IPS-18a (cell line): ENCODE measurements around the gene GAB2.
"Not testable (repeated sequence)": the region's sequence is repeated elsewhere in the genome, so short reads cannot be mapped to it uniquely, and the experiment has no call there.

Source experiments
- H3K27ac ChIP-seq: one replicate; pipeline ENCODE4 v1.5.1; 2013; ENCODE audit warnings: low read length
- H3K27me3 ChIP-seq: one replicate; pipeline ENCODE4 v1.6.1; 2013; ENCODE audit warnings: mild to moderate bottlenecking, low read length; ENCODE audit not compliant: control insufficient read depth, insufficient read depth
- H3K36me3 ChIP-seq: one replicate; pipeline ENCODE4 v1.6.1; 2013; ENCODE audit warnings: low read depth, low read length; ENCODE audit not compliant: control insufficient read depth
- H3K4me1 ChIP-seq: one replicate; pipeline ENCODE4 v1.6.1; 2013; ENCODE audit warnings: low read depth, low read length; ENCODE audit not compliant: control insufficient read depth
- H3K4me3 ChIP-seq: one replicate; pipeline ENCODE4 v1.5.1; 2013; ENCODE audit warnings: low read length
- H3K9ac ChIP-seq: one replicate; pipeline ENCODE4 v1.6.1; 2013; ENCODE audit warnings: mild to moderate bottlenecking, low read length, moderate library complexity
- H3K9me3 ChIP-seq: one replicate; pipeline ENCODE4 v1.6.1; 2013; ENCODE audit warnings: low read depth, low read length; ENCODE audit not compliant: control insufficient read depth

Gene GAB2

GRCh38 chr11:78295991-78296930, 121.4 kb downstream of the GAB2 start:
- Histone ChIP-seq H3K36me3 (no peaks in the 10 kb centered on the region), H3K4me1 (no peaks in the 10 kb centered on the region), H3K4me3 (no peak overlapping the region), H3K27ac (no peak overlapping the region), H3K9ac (no peak overlapping the region), H3K9me3 (no peaks in the 10 kb centered on the region), H3K27me3 (no peaks in the 10 kb centered on the region)

- Histone ChIP-seq H3K36me3 (no peaks in the 10 kb centered on the region), H3K4me1 (no peaks in the 10 kb centered on the region), H3K4me3 (no peak overlapping the region), H3K27ac (no peak overlapping the region), H3K9me3 (no peaks in the 10 kb centered on the region), H3K9ac (no peak overlapping the region), H3K27me3 (no peaks in the 10 kb centered on the region)
These were observed 122.3 kb downstream of the GAB2 start for GRCh38 chr11:78295347-78295746.

DNA sequence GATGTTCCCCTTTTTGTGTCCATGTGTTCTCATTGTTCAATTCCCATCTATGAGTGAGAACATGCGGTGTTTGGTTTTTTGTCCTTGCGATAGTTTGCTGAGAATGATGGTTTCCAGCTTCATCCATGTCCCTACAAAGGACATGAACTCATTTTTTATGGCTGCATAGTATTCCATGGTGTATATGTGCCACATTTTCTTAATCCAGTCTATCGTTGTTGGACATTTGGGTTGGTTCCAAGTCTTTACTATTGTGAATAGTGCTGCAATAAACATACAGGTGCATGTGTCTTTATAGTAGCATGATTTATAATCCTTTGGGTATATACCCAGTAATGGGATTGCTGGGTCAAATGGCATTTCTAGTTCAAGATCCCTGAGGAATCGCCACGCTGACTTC, 123.5 kb downstream of the GAB2 start:
- not testable (repeated sequence) for H3K36me3 ChIP-seq, H3K27ac ChIP-seq, H3K9me3 ChIP-seq, H3K27me3 ChIP-seq, H3K4me3 ChIP-seq, H3K4me1 ChIP-seq, H3K9ac ChIP-seq

DNA sequence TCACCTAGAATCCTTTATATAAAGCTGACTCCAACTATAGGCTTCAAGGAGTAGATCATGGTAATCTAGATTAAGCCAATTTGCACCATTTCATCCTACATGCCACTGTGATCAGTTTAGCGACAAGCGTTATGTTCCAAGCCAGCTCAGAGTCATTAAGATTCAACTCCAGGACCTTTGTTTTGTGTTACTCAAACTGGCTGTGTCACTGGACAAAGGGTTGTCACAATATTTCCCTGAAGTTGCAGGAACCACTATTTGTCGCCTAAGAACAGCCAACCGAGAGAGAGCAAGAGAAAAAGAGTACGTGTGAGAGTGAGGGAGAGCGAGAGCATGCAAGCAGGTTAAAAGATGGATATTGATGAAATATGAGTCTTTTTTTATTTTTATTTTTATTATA, 124.1 kb downstream of the GAB2 start:
- Histone ChIP-seq H3K4me1 (no peaks in the 10 kb centered on the region), H3K4me3 (no peak overlapping the region), H3K27me3 (no peaks in the 10 kb centered on the region), H3K9ac (no peak overlapping the region), H3K27ac (no peak overlapping the region), H3K36me3 (no peaks in the 10 kb centered on the region), H3K9me3 (no peaks in the 10 kb centered on the region)

DNA sequence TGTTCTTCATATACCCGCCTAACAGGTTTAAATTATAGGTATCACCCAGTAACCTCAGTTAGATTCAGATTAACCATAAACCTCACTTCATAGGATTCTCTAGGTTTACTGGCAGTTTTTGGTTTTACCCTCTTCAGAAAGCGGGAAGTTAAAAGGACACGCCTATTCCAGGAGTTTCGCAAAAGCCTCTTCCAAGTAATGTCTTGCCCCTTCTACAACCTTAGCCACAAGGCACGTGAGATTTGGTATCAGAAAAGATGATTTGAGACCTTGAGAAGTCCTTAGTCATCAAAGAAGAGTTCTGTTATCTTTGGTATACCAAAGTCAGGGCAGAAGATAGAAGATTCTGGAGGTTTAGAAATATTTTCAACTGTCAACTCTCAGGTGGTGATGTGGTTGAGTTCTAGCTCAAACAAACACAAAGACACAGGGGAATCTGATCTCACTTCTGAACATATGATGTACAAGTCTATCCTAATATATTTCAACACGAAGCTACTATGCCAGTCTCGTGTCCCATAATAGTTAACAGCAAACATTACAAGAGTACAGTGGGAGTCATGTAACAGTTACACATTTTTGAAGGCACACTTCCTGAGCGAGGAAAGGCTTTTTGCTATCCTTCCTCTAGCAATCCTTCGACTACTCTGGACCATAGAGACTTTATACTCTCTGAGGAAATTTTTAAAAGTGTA, 125.4 kb downstream of the GAB2 start:
- Histone ChIP-seq H3K4me3 (no peak overlapping the region), H3K9me3 (no peaks in the 10 kb centered on the region), H3K36me3 (no peaks in the 10 kb centered on the region), H3K27ac (no peak overlapping the region), H3K9ac (no peak overlapping the region), H3K4me1 (no peaks in the 10 kb centered on the region), H3K27me3 (no peaks in the 10 kb centered on the region)

DNA sequence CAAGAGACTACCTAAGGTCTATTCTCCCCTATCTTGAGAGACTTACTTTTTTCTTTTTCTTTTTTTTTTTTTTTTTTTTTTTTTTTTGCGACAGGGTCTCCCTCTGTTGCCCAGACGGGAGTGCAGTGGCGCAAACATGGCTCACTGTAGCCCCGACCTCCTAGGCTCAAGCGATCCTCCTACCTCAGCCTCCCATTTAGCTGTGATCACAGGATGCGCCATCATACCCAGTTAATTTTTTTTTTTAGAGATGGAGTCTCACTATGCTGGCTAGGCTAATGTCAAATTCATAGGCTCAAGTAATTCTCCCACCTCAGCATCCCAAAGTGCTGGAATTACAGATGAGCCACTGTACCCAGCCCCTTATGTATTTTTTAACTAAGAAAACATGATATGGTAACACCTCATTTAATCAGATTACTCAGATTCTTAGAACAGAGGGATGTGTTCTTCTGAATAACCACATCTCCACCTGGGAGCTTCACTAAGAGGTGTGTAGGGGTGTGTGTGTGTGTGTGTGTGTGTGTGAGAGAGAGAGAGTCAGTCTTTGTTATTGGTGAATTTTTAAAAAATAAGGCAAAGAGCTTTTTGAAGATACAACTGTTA, 126.0 kb downstream of the GAB2 start:
- H3K27ac ChIP-seq: no peak overlapping the region
- no peak overlapping the region for H3K4me3 ChIP-seq
- H3K36me3 ChIP-seq: no peaks in the 10 kb centered on the region
- no peaks in the 10 kb centered on the region for H3K9me3 ChIP-seq
- H3K4me1 ChIP-seq: no peaks in the 10 kb centered on the region
- no peak overlapping the region for H3K9ac ChIP-seq
- no peaks in the 10 kb centered on the region for H3K27me3 ChIP-seq

DNA sequence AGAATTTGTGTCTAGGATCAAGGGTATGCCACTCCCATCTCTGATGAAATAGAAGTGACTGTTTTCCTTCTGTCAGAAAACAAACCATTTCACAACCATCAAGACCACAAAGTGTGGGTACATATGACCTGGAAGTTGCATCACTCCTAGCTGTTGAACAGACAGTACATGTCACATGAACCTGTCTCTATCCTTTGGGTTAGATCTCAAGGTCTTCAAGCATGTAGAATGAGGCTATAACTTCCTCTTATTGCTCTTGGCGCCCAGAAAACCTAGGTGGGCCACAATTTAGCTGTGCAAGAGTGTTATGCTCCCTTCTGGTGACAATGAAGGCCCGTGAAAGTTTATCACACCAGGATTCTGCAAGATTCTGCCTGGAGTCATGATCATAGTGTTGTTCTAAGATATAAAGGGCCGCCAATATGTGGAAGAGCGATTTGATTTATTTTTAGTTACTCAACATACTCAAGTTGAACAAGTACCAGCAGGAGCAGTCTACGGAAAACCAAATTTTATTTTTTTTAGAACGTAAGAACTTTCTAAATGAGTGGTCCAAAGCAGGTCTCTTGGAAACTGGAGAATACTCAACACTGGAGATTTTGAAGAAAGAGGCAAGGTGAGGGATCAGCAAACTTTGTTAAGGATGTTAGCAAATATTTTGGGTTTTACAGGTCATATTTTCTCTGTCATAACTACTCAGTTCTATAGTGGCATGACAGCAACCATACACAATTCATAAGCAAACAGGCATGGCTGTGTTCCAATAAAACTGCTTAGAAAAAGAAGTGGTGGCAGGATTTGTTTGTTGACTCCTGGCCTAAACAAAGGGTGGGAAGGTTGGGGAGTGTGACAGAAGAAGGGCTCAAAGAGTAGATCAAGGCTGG, 127.1 kb downstream of the GAB2 start:
- Histone ChIP-seq H3K9ac (no peak overlapping the region), H3K36me3 (no peaks in the 10 kb centered on the region), H3K9me3 (no peaks in the 10 kb centered on the region), H3K27me3 (no peaks in the 10 kb centered on the region), H3K4me3 (no peak overlapping the region), H3K27ac (no peak overlapping the region), H3K4me1 (no peaks in the 10 kb centered on the region)

DNA sequence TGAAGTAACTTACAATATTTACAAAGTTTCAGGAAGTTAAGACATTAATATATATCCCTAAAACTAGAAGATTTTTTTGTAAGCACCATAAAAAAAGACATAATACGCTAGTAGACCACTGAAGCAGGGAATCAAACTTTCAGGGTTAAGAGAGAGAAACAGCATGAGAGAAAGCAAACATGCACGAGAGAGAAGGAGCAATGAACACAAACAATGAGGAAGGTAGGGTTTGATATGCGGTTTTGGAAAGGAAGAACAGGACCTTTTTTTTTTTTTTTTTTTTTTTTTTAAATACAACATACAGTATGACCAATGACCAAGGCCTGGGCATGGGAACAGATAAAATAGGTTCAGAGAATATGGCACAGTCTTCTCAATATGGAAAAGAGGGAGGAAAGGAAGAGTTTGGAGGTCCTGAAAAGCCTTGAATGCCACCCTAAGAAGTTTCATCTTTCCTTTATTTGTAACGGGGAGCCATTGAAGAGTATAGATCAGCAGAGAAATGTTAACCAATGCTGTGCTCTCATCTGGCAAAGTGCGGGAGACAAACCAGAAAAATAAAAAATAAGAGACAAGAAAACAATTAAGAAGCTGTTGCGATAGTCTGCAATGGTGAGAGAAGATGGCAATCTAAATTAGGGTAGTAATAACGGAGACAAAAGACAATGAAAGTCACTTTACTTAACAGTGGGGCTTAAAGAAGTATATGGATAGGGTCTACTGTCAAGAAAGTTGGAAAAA, 127.9 kb downstream of the GAB2 start:
- Histone ChIP-seq H3K4me1 (no peaks in the 10 kb centered on the region), H3K27me3 (no peaks in the 10 kb centered on the region), H3K9me3 (no peaks in the 10 kb centered on the region), H3K27ac (no peak overlapping the region), H3K4me3 (no peak overlapping the region), H3K36me3 (no peaks in the 10 kb centered on the region), H3K9ac (no peak overlapping the region)

GRCh38 chr11:78284260-78284659, 133.4 kb downstream of the GAB2 start:
- no peaks in the 10 kb centered on the region for H3K27me3 ChIP-seq
- no peak overlapping the region for H3K4me3 ChIP-seq
- no peak overlapping the region for H3K27ac ChIP-seq
- no peaks in the 10 kb centered on the region for H3K9me3 ChIP-seq
- H3K9ac ChIP-seq: no peak overlapping the region
- no peaks in the 10 kb centered on the region for H3K36me3 ChIP-seq
- H3K4me1 ChIP-seq: no peaks in the 10 kb centered on the region

DNA sequence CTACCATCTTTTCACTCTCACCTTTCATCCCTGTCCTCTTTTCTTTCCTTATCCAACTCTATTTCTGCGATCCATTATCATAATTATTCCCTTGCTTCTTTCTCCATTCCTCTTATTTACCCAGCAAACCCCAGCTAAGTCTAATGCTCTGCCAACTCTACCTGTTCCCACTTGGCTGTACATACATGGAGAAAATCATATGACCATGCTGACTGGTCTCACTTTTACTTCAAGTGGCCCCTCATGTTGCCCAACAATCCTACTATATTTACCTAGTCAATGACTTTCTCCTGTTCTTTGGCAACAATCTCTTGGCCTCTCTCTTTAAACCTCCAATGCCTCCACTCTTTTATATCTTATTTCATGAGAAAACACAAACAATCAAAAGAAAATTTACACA, 134.8 kb downstream of the GAB2 start:
- no peaks in the 10 kb centered on the region for H3K36me3 ChIP-seq
- H3K9me3 ChIP-seq: no peaks in the 10 kb centered on the region
- H3K9ac ChIP-seq: no peak overlapping the region
- H3K27me3 ChIP-seq: no peaks in the 10 kb centered on the region
- H3K27ac ChIP-seq: no peak overlapping the region
- H3K4me1 ChIP-seq: no peaks in the 10 kb centered on the region
- H3K4me3 ChIP-seq: no peak overlapping the region
